Measurements from ENCODE around the gene CFAP97.
"Not testable (repeated sequence)": the region's sequence is repeated elsewhere in the genome, so short reads cannot be mapped to it uniquely, and the experiment has no call there.

CFAP97 gene

DNA sequence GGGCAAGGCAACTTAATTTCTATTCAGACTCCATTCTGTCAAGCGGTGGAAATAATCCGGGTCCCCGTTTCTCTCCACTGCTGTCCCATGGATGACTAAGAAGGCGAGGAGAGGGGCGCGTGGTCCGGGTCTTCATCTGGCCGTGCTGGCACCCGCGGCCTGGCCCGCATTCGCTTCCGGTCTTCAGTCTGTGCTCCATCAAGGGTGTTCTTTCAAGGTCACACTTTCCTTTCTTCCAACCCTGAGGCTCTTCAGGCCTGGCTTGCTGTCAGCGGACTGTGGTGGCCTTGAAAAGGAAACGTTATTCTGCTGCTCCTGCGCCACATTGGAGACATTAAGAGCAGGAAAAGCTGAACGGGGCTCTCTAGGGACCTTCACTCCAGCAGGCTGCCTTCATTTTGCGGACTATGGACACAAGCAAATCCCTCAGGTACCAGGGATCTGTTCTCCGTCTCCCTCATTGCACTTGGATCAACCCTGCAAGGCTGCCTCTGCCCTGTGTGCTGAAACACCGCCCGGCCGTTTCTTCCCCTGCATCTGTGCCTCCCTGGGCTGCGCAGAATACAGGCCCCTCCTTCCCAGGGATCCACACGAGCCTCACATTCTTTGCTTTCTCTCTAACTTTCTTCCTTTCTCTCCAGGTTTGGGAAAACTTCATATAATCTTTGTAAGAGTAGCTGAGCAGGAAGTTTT is 66.4 kb downstream of the CFAP97 start:
- no peak for DNase-seq

GRCh38 chr4:185134307-185134869 is 69.4 kb downstream of the CFAP97 start:
- peak; percentile 70 to 79 (median 75) for DNase-seq

DNA sequence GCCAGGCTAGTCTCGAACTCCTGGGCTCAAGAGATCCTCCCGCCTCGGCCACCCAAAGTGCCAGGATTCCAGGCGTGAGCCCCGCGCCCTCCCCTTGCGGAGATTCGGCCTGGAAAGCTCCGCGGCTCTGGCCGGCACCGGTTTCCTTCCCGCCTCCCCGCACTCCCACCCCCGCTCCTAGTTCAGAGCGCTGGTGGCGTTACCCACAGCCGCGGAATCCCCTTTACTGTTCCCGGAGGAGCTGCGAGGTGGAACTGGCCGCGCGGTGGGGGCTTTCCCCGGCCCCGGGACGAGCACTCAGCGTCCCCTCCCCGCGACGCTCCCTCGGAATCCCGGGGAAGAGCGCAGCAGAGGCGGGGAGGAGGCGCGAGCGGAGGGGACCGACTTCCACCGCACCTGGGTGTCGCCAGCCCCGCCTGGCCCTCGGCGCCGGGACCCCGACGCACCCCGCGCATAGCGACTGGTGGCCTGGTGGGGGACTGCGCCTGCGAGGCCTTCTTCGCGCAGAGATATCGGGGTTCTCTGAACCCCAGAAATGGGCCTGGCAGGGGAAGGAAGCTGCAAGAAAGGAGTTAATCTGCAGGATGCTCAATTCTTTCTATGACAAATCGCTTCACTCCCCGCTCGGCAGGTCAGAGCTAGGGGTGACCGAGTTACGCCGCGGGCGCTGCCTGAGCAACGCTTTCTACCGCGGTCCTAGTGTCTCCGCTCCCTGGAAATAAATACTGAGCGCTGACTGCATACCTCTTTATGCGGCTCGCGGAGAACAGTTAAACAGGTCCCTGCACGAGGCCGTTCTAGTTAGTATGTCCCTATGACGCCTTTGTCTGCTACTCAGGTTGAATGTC is 75.3 kb downstream of the CFAP97 start:
- DNase-seq: peak; percentile 74 to 89 (median 76)

DNA sequence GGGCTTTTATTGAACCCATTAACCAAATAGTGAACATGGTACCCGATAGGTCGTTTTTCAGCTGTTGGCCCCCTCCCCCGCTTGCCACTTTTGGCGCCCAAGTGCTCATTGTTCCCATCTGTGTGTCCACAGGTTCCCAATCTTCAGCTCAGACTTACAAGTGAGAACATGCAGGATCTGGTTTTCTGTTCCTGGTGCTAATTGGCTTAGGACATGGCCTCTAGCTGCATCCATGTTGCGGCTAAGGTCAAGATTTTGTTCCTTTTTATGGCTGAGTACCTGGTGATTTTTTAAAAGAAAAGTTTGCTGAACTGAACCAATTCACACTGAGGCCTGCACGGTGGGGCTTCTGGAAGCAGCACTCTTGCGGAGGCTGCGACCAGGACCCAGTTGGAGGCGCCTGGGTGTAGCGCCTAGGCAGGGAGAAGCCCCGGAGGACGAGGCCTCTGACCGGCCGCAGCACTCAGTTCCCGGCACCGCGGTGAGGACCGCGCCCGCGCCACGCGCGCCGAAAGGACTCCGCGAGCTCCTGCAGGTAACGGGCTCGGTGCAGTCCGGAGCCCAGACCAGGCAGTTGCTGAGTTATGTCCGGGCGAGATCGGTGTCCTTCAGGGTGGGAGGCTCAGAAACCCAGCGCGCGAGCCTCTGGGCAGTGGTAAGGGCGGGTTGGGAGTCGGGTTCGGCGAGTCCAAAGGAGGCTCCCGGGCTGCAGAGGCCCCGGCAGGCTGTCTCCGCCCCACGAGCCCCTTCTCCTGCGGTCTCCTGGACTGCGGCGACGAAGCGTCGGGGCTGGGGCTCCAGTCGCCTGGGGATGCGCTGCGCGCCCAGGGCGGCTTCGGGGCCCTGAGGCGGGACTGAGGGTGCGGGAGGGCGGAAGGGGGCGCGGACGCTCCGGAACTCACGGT is 76.5 kb downstream of the CFAP97 start:
- DNase-seq: peak in 1 of 3 donors; percentile 32

DNA sequence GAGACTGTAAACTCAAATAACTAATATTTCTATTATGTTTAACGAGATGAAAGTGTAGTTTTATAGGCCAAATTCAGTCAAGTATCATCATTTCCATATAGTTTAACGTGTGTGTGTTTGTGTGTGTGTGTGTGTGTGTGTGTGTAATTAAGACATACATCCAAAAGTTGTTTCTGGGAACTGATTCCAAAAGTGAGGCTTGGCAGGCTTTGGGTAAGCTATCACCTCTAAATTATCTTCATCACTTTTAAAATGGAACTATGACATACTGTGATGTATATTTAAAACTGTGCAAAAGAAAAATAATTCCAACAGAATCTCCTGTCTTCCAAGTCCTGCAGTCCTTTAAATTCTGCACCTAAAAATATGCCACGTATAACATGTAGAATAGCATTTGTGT is 79.8 kb downstream of the CFAP97 start:
- DNase-seq: no peak

GRCh38 chr4:185122681-185123345 is 81.0 kb downstream of the CFAP97 start:
- DNase-seq: peak in 1 of 3 donors; percentile 42

DNA sequence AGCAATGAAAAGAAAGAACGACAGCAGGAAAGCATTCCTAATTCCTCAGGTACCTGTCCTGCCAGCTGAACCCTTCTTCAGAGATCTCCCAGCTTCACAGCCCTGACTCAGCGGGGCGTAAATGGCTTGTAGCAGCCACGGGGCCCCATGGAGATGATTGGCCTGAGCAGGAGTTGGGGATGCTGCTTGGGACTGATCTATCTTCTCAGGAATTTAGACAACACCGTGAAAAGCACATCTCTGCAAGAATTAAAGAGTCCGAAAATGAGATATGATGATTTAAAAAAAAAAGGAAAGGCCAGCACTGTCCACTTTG is 83.2 kb downstream of the CFAP97 start:
- no peak for DNase-seq

DNA sequence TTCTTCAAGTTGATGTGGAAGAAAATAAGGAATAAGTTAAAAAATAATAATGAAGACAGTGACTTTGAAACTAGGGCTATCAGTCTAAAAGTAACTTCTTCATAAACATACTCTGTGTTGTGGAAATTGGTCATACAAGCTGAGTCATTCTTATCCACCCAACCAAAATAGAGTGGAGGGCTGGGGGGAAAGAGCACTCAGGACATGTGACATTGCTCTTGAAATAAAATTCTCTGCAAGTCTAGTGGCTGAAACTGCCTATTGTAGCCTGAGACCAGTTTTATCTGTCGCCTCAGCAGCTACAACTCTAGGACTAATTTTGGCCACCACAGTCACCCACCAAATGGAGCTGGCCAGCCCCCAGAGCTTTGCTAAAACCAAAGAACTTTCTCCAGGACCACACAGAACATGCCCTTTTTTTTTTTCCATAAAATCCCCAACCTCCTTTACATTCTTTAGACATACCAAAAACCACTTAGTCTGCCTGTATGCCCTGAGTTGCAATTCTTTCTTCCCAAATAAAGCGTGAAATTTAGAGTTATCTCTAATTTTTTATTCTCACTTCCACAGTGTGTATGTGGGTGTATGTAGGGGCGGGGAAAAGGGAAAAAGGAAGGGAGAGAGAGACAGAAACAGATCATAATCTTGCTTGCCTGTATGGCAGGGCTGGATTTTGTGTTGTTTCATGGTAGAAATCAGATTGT is 83.7 kb downstream of the CFAP97 start:
- peak; percentile 18 to 40 (median 29) for DNase-seq

- not testable (repeated sequence) for DNase-seq
Observed at GRCh38 chr4:185119467-185119866, 84.3 kb downstream of the CFAP97 start.

DNA sequence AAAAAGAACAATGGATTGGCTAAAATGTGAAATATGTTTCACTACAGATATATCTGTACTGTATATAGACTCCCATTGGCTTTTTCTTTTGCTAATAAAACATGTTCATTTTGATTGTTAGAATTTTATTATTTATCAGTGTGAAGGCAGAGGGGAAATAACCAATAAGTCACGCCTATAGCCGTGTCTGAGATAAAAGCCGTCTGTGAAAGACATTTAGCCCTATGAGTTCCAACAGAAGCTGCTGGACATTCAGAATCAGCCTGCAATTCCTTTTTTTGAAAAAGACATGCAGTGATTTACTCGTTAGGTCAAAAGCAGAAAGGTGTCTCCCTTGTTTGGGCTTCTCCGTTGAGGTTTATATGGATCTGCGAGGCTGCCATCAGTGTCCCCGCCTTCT is 84.9 kb downstream of the CFAP97 start:
- no peak for DNase-seq

DNA sequence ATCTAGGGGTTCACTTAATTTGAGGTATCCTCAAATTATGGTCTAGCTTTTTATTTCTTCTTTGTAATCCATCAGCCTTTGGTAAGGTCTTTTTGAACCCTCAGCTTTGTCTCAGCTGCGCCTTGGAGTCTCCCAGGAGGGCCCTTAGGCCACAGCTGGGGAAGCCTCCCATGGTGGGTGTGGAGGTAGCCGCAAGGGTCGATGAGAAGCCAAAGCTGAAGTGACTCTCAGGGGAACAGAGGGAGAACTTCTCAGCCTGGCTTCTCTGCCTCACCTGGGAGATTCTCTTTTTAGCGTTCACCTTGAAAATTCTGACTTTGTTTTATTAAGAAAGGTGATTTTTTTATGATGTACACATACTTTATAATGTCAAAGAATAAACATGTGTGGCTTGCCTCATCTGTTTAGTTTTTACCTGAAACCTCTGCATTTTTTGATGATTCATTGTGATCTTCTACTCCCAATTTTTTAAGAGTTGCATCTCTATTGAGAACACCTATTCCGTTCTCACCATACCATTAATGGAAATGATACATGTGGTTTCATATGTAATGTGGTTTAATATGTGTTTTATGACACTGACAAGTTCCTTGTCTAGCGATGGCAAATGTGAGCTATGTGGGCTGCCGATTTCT is 86.4 kb downstream of the CFAP97 start:
- no peak for DNase-seq

GRCh38 chr4:185115827-185116232 is 88.0 kb downstream of the CFAP97 start:
- no peak for DNase-seq

DNA sequence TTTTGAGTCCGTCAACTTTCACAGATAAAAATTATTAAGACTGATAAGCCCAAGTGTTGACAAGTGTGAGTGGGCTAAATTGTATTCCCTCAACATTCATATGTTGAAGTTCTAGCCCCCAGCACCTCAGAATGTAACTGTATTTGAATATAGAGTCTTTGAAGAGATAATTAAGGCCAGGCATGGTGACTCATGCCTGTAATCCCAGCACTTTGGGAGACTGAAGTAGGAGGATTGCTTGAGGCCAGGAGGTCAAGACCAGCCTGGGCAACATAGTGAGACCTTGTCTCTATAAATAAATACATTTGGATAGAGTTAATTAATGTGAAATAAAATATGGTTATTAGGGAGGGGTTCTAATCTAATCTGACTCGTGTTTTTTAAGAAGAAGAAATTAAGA is 90.5 kb downstream of the CFAP97 start:
- no peak for DNase-seq

DNA sequence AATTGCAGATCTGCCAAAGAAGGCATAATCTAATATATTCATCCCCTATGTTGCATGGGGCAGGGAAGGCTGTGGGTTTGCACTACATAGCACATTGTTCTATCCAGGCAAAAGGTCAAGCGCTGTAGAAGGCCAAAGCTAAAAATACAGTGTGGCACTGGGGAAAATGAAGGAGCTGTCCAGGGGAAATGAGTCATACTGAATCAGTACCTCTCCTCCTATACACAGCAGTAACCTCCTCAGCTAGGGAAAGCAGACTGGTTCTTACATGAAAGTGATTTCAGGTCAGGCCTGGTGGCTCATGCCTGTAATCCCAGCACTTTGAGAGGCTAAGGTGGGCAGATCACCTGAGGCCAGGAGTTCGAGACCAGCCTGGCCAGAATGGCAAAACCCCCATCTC is 91.7 kb downstream of the CFAP97 start:
- DNase-seq: peak; percentile 69 to 82 (median 79)

DNA sequence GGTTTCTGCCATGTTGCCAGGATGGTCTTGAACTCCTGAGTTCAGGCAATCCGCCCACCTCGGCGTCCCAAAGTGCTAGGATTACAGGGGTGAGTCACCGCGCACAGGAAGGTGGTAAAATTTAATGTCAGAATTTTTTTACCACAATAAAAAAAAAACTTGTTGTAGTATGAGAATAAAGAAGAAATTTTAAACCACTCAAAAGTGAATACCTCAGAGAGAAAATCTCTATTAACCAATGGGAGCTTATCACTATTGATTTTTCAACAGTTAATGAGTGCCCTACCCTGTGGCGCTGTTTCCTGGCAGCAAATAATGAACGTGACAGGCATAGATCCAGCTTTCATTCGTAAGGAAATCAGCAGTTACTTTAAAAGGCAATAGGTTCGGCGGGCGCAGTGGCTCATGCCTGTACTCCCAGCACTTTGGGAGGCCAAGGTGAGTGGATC is 93.4 kb downstream of the CFAP97 start:
- no peak for DNase-seq

GRCh38 chr4:185109736-185110135 is 94.1 kb downstream of the CFAP97 start:
- no peak for DNase-seq
